ENCODE data around the gene SPTLC2.

The SPTLC2 gene

DNA sequence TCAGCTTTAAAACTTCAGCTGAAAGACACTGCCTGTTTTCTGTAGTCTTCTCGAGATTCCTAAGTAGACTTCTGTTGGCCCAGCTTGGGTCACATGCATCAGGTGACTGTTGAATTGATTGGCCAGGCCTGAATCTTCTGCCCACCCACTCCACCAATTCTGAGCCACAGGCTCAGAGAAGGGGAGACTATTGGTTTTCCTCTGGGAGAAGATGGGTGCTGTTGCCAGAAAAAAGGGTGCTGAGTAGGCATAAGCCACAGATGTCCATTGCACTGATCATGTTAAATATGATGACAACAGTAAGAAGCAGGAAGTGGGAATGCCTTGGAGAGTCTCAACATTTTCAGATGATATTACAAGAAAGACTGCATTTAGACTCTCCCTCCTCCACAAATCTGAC lies 6.8 kb upstream of the SPTLC2 start:
- DNase-seq (ENCODE audit: low read depth), result no peak
- no peak overlapping the region for H3K4me3 ChIP-seq (ENCODE audit: control insufficient read depth, low read depth, low read length)
- TF ChIP-seq, protein P1, sequence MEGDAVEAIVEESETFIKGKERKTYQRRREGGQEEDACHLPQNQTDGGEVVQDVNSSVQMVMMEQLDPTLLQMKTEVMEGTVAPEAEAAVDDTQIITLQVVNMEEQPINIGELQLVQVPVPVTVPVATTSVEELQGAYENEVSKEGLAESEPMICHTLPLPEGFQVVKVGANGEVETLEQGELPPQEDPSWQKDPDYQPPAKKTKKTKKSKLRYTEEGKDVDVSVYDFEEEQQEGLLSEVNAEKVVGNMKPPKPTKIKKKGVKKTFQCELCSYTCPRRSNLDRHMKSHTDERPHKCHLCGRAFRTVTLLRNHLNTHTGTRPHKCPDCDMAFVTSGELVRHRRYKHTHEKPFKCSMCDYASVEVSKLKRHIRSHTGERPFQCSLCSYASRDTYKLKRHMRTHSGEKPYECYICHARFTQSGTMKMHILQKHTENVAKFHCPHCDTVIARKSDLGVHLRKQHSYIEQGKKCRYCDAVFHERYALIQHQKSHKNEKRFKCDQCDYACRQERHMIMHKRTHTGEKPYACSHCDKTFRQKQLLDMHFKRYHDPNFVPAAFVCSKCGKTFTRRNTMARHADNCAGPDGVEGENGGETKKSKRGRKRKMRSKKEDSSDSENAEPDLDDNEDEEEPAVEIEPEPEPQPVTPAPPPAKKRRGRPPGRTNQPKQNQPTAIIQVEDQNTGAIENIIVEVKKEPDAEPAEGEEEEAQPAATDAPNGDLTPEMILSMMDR (IDR thresholded peaks at IDR 0.05; ENCODE audit: control insufficient read depth, insufficient read depth, low read depth, low read length, missing control alignments), result no peak

DNA sequence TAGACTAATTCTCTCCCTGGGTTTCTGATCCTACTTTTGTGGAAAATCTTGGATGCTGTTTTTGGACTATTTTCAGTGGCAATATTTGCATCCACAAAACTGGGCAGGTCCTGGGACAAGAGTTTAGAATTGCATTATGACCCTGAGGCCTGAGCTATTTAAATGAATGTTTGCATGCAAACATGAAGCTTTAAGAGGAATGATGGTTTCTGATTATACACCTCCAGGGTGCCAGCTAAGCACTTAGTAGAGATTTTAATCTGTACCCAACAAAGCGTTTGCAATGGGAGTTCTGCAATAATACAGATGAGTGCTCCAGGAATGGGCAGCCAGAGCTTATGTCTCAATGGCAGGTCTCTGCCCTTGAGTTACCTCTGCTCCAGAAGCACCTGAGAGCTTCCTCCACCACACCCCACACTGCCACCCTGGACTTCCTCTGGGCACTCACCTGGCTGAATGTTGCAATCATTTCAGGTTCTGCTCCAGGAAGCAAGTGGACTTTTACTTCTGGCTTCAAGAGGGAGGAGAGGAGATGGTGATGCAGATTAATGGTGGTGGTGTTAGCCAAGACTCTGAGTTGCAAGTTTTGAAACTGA lies 6.0 kb upstream of the SPTLC2 start:
- DNase-seq (ENCODE audit: low read depth), result no peak
- H3K4me3 ChIP-seq (ENCODE audit: control insufficient read depth, low read depth, low read length), result no peak overlapping the region
- TF ChIP-seq, protein P1 (IDR thresholded peaks at IDR 0.05; ENCODE audit: control insufficient read depth, insufficient read depth, low read depth, low read length, missing control alignments), result no peak

DNA sequence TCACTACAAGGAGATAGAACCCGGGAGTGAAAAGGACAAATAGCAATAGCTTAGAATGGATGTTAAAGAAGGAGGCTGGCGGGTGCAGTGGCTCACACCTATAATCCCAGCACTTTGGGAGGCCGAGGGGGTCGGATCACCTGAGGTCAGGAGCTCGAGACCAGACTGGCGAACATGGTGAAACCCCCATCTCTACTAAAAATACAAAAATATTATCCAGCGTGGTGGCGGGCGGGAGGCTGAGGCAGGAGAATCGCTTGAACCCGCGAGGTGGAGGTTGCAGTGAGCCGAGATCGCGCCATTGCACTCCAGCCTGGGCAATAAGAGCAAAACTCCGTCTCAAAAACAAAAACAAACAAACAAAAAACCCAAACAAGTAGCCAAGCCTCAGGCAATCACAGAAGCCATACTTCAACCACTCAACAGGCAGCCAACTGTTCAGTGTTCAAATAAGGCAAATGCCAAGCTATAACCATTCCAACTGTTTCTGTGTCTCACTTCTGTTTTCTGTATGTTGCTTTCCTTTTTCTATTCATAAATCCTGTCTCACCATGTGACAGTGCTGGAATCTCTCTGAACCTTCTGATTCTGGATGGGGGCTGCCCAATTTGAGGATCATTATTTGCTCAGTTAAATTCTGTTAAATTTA lies 3.9 kb upstream of the SPTLC2 start:
- H3K4me3 ChIP-seq (ENCODE audit: control insufficient read depth, low read depth, low read length), result no peak overlapping the region
- TF ChIP-seq, protein P1 (IDR thresholded peaks at IDR 0.05; ENCODE audit: control insufficient read depth, insufficient read depth, low read depth, low read length, missing control alignments), result no peak
- no peak for DNase-seq (ENCODE audit: low read depth)

DNA sequence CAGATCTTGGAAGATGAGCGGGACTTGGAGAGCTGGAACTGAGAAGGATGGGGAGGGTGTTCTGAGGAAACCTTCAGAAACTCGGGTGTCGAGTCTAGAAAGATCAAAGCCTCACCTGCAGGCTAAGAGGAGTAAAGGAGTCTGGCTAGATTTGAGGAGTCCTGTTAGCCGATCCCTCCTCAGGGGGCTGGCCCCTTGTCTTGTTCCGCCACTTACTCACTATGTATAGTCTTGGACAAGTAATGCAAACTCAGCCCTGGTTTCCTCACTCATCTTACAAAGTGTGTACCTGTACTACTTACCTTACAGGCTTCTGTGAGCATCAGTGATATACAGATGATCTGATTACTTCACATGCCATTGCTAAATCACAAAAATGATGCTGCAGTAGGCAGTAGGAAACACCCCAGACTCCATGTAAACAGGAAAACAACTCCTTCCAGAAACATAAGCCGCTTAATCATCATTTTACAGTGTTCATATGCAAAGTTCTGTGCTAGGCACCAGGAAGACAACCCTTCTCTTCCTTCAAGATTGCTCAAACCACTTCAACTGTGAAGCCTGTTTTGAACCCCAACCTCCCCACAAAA lies 2.0 kb upstream of the SPTLC2 start:
- DNase-seq (ENCODE audit: low read depth), result no peak
- TF ChIP-seq, protein P1 (IDR thresholded peaks at IDR 0.05; ENCODE audit: control insufficient read depth, insufficient read depth, low read depth, low read length, missing control alignments), result no peak
- no peak overlapping the region for H3K4me3 ChIP-seq (ENCODE audit: control insufficient read depth, low read depth, low read length)

DNA sequence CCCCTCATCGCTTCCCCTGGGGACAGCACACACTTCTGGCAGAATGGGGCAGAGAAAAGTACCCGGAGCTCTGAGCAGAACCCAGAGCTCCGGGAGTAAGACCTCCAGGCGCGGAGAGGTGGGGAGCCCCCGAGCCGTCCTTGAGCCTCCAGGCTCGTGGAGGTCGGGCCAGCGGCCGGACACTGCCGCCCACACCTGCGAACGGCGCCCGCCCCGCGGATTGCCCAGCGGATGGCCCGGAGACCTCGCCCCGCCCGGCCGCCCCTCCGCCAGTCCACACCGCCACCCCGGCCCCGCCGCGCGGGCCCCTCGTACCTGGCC lies 344 bp downstream of the SPTLC2 start:
- DNase-seq (ENCODE audit: low read depth), result no peak
- TF ChIP-seq, protein P1 (IDR thresholded peaks at IDR 0.05; ENCODE audit: control insufficient read depth, insufficient read depth, low read depth, low read length, missing control alignments), result no peak
- H3K4me3 ChIP-seq (ENCODE audit: control insufficient read depth, low read depth, low read length), result peak overlapping the region; percentile 78

DNA sequence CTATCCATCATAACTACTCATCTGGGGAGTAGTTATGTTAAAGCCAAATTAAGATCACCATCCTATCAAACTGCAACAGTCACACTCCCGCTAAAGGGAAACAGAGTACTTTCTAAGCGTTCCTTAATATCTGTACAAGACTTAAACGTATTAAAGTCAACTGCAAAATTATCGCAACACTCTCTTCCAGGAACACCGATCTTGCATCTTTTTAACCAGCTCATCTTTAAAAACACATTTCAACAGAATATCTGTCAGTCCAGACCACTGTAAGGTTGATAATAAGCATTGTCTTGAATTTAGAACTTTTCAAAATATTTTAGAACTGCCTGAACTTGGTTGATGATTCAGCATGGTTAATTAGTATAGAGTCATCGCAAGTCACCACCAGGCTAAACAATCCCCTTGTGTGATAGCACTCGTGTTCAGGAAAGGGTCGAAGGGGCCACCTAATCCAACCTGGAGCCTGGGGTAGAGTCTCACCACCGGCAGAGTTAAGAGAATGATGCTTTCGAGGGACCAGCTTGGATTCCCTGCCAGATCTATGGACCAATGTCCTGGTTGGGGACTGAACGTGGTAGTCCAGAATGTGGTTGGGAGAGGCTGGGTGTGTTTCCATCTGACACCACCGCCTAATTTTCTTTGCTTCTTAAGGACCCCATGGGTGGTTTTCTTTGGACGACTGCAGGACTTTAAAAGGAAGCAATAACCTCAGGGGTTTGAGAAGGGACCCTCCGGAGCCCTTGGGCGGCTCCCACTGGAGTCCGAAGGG lies 890 bp downstream of the SPTLC2 start:
- DNase-seq (ENCODE audit: low read depth), result no peak
- peak overlapping the region; percentile 78 for H3K4me3 ChIP-seq (ENCODE audit: control insufficient read depth, low read depth, low read length)
- TF ChIP-seq, protein P1 (IDR thresholded peaks at IDR 0.05; ENCODE audit: control insufficient read depth, insufficient read depth, low read depth, low read length, missing control alignments), result no peak

Measured in AG09309 (cell line).